GM15510 (cell line): ENCODE results near the gene POLD2.

Source experiments
- POLR2A ChIP-seq: IDR thresholded peaks from 3 replicates; pipeline ENCODE4 v1.6.1; 2011; ENCODE audit warnings: borderline replicate concordance; ENCODE audit not compliant: insufficient read length; ENCODE audit errors: extremely low read depth

POLD2 gene

GRCh38 chr7:44106311-44107065 is 16.9 kb downstream of the POLD2 start:
- TF ChIP-seq POLR2A, result no peak

- no peak for TF ChIP-seq POLR2A
Measured at GRCh38 chr7:44105832-44106231, 17.5 kb downstream of the POLD2 start.

- no peak for TF ChIP-seq POLR2A
Measured at GRCh38 chr7:44104860-44105771, 18.2 kb downstream of the POLD2 start.

GRCh38 chr7:44103923-44104859 is 19.2 kb downstream of the POLD2 start, which contains the start of gene AEBP1:
AEBP1 (plus strand) TSS chr7:44104345; CDS start chr7:44104666, 321 bp downstream.
- no peak for TF ChIP-seq POLR2A

- no peak for TF ChIP-seq POLR2A
Measured at GRCh38 chr7:44103566-44103922, 19.8 kb downstream of the POLD2 start.

GRCh38 chr7:44102846-44103565 is 20.3 kb downstream of the POLD2 start:
- no peak for TF ChIP-seq POLR2A

- TF ChIP-seq POLR2A, result no peak
Measured at GRCh38 chr7:44101966-44102845, 21.1 kb downstream of the POLD2 start.

- no peak for TF ChIP-seq POLR2A
Measured at GRCh38 chr7:44101303-44101965, 21.9 kb downstream of the POLD2 start.

- no peak for TF ChIP-seq POLR2A
Measured at GRCh38 chr7:44100458-44101302, 22.7 kb downstream of the POLD2 start.

- no peak for TF ChIP-seq POLR2A
Measured at GRCh38 chr7:44099669-44100068, 23.7 kb downstream of the POLD2 start.
